A673 (cell line): ENCODE results near the gene DOCK6. TPM values are rescaled to one million over a fixed set of nuclear protein-coding genes. Genes with fewer than 3 reads are reported as not detected.

ENCODE experiments used
- BruUV-seq: library from RNA; stranded (reverse); fragments of 400-500 nt; replicated peaks from 2 replicates; lab custom pipeline; 2021; lab: Mats Ljungman, UMichigan
- CTCF ChIA-PET: fragments of 300-600 bp; sonication (Branson Sonifier 250); formaldehyde crosslinking; loops from one replicate; lab custom pipeline; 2022; ENCODE audit warnings: antibody characterized with exemption; lab: Charles Lee
- POLR2A ChIA-PET: fragments of 300-600 bp; sonication (Branson Sonifier 250); formaldehyde crosslinking; loops from one replicate; lab custom pipeline; 2022; ENCODE audit warnings: antibody characterized with exemption; ENCODE audit not compliant: low non-redundant PET; lab: Charles Lee
- DNase-seq: peaks from one replicate; pipeline ENCODE4 v3.0.0-alpha.2; 2015; ENCODE audit warnings: low spot score
- H3K27ac ChIP-seq: fragments of 200-600 bp; sonication (generic); 2 replicates; pipeline ENCODE4 v1.5.1; 2016; ENCODE audit warnings: mixed run types, low read depth, mild to moderate bottlenecking, mixed read lengths, antibody characterized with exemption, low read length; ENCODE audit not compliant: poor library complexity, severe bottlenecking
- H3K27me3 ChIP-seq: fragments of 200-600 bp; sonication (generic); replicated peaks from 2 replicates; pipeline ENCODE4 v1.6.1; 2017; ENCODE audit warnings: mixed run types, low read depth, mild to moderate bottlenecking, mixed read lengths, antibody characterized with exemption, low read length; ENCODE audit not compliant: insufficient read depth, poor library complexity
- H3K36me3 ChIP-seq: fragments of 200-600 bp; sonication (generic); 2 replicates; pipeline ENCODE4 v1.6.1; 2016; ENCODE audit warnings: mixed run types, mild to moderate bottlenecking, mixed read lengths, antibody characterized with exemption, low read length; ENCODE audit not compliant: insufficient read depth, poor library complexity, severe bottlenecking
- H3K4me1 ChIP-seq: fragments of 200-600 bp; sonication (generic); 2 replicates; pipeline ENCODE4 v1.6.1; 2017; ENCODE audit warnings: mixed run types, mild to moderate bottlenecking, mixed read lengths, antibody characterized with exemption, low read length; ENCODE audit not compliant: insufficient read depth, poor library complexity, severe bottlenecking
- H3K4me3 ChIP-seq: fragments of 200-600 bp; sonication (generic); 2 replicates; pipeline ENCODE4 v1.5.1; 2016; ENCODE audit warnings: low read depth, mixed run types, mild to moderate bottlenecking, mixed read lengths, low read length; ENCODE audit not compliant: poor library complexity, severe bottlenecking
- H3K9me3 ChIP-seq: fragments of 200-600 bp; sonication (generic); 2 replicates; pipeline ENCODE4 v1.6.1; 2016; ENCODE audit warnings: mixed run types, low read depth, mild to moderate bottlenecking, mixed read lengths, antibody characterized with exemption, low read length; ENCODE audit not compliant: poor library complexity, severe bottlenecking
- EZH2 ChIP-seq: fragments of 200-600 bp; sonication (generic); IDR thresholded peaks from 2 replicates; pipeline ENCODE4 v1.6.1; 2017; ENCODE audit warnings: borderline replicate concordance, low read depth, mild to moderate bottlenecking, mixed read lengths, antibody characterized with exemption, low read length; ENCODE audit not compliant: poor library complexity, severe bottlenecking
- intact Hi-C: fragments of 100-400 bp; cut with micrococcal nuclease; formaldehyde crosslinking; loops from one replicate; pipeline ENCODE4 v1.10.0; 2022; ENCODE audit not compliant: unreplicated experiment
- total RNA-seq: library from RNA; stranded (reverse); gene quantifications from 2 replicates; pipeline ENCODE4 v1.2.3, GENCODE V29; 2021
- TF ChIP-seq, protein P1 (sequence below): fragments of 300-800, 200-600 bp; sonication (generic); conservative IDR thresholded peaks from 2 replicates; pipeline ENCODE4 v1.5.1; 2017; ENCODE audit warnings: low read depth, mild to moderate bottlenecking, antibody characterized with exemption, low read length, moderate library complexity, mixed read lengths

DOCK6 gene
- total RNA-seq, 1 experiment from 2014 or later, result 15.6 TPM

DNA sequence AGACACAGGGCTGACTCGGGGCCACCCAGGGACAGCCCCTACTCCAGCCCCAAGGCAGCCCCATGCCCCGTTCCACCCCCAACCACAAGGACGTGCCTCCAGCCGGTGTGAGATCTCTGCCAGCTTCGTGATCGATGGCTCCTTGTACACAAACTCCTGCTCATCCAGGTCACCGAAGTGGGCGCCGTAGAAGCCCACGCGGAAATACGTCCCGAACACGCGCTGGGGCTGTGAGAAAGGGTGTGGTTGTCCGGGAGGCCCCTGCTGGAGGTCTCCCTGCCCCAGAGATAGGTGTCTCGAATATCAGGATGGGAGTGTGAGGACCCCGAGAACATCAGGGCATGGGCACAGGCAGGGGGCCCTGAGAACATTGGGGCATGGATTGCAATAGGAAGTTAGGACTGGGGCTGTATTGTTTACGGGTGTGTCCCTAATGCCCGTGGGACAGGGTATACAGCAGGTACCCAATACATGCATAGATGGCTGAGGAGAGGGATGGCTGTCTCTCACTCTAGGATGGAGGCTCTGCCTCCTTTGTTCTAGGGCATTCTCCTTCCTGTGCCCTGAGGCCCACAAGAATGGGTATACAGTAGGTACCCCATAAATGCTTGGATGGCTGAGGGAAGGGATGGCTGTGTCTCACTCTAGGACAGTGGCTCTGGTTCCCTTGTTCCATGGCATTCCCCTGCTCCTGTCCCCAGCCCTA is 59.7 kb downstream of the DOCK6 start:
- no peak overlapping the region for H3K4me3 ChIP-seq
- POLR2A ChIA-PET, result no interaction called here
- DNase-seq, result no peak
- no peak for TF ChIP-seq EZH2
- TF ChIP-seq, protein P1, sequence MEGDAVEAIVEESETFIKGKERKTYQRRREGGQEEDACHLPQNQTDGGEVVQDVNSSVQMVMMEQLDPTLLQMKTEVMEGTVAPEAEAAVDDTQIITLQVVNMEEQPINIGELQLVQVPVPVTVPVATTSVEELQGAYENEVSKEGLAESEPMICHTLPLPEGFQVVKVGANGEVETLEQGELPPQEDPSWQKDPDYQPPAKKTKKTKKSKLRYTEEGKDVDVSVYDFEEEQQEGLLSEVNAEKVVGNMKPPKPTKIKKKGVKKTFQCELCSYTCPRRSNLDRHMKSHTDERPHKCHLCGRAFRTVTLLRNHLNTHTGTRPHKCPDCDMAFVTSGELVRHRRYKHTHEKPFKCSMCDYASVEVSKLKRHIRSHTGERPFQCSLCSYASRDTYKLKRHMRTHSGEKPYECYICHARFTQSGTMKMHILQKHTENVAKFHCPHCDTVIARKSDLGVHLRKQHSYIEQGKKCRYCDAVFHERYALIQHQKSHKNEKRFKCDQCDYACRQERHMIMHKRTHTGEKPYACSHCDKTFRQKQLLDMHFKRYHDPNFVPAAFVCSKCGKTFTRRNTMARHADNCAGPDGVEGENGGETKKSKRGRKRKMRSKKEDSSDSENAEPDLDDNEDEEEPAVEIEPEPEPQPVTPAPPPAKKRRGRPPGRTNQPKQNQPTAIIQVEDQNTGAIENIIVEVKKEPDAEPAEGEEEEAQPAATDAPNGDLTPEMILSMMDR, result no peak
- BruUV-seq, result no TSS peak
- peaks cover 20% of the 10 kb centered on the region for H3K4me1 ChIP-seq
- H3K9me3 ChIP-seq, result no peaks in the 10 kb centered on the region
- intact Hi-C loops, result loop anchor here (10.0 kb wide), 1 partner anchor 258 kb away; no protein-coding TSS in a partner anchor
- H3K27me3 ChIP-seq, result no peaks in the 10 kb centered on the region
- CTCF ChIA-PET, result no interaction called here
- H3K27ac ChIP-seq, result no peak overlapping the region
- no peaks in the 10 kb centered on the region for H3K36me3 ChIP-seq

DNA sequence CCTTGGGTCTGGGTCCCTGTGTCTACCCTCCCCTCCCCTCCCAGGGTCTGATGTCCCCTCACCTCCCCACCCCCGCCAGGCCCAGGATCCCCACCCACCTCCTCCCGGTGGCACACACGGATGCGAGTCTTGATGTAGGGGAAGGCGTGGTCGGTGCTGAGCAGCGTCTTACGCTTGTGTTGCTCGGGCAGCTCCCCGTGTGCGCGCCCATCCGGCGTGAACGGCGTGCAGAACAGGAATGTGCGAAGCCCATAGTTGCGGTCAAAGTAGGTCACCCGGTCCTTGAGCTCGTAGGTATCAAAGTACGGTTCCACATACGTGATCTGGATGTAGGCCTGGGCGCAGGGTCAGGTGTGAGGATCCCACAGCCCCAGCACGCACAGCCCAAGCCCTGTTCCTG is 60.5 kb downstream of the DOCK6 start:
- H3K4me1 ChIP-seq, result peaks cover 20% of the 10 kb centered on the region
- ChIA-PET CTCF (no interaction called here), POLR2A (no interaction called here)
- H3K27ac ChIP-seq, result no peak overlapping the region
- H3K4me3 ChIP-seq, result no peak overlapping the region
- BruUV-seq, result no TSS peak
- H3K9me3 ChIP-seq, result no peaks in the 10 kb centered on the region
- intact Hi-C loops, result loop anchor here (10.0 kb wide), 1 partner anchor 257 kb away; no protein-coding TSS in a partner anchor
- no peak for TF ChIP-seq EZH2
- TF ChIP-seq, protein P1, result no peak
- no peak for DNase-seq
- H3K36me3 ChIP-seq, result no peaks in the 10 kb centered on the region
- H3K27me3 ChIP-seq, result no peaks in the 10 kb centered on the region

DNA sequence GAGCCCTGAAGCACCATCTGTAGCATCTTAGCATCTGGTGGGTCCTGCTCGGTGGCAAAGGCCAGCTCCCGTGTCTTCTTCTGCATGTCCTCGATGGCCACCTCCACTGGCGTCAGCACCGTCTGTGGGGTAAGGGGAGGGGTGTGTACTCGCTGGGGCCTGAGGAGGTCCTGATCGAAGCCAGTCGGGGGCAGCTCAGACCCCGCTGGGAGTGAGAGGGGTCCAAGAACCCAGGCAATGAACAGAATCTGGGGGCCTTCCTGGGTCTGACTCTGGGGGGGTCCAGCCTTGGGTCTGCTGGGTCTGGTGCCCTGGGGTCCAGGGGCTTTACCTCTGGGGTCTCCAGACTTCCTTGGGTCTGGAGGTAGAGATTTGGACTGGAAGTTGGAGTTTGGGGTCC is 61.4 kb downstream of the DOCK6 start:
- ChIA-PET CTCF (no interaction called here), POLR2A (no interaction called here)
- Histone ChIP-seq H3K4me3 (no peak overlapping the region), H3K27ac (no peak overlapping the region), H3K9me3 (no peaks in the 10 kb centered on the region), H3K4me1 (peaks cover 26% of the 10 kb centered on the region), H3K36me3 (no peaks in the 10 kb centered on the region), H3K27me3 (no peaks in the 10 kb centered on the region)
- intact Hi-C loops, result loop anchor here (10.0 kb wide), 1 partner anchor 256 kb away; no protein-coding TSS in a partner anchor
- no peak for TF ChIP-seq EZH2
- TF ChIP-seq, protein P1, result no peak
- no TSS peak for BruUV-seq
- DNase-seq, result no peak
